K562 (cell line): ENCODE measurements around the gene NIM1K.

Experiments used
- CBFB ChIP-seq: sonication (generic); formaldehyde crosslinking; IDR thresholded peaks from 2 replicates; pipeline ENCODE4 v1.4.0; 2020; ENCODE audit warnings: mild to moderate bottlenecking, missing genetic modification reagents
- EGR1 ChIP-seq: fragments of 450-650 bp; conservative IDR thresholded peaks from 2 replicates; pipeline ENCODE4 v1.6.1; 2017; ENCODE audit warnings: mild to moderate bottlenecking
- FOSL1 ChIP-seq: fragments of 200-800 bp; sonication (Bioruptor generic); conservative IDR thresholded peaks from 2 replicates; pipeline ENCODE4 v1.6.1; 2016; ENCODE audit warnings: missing genetic modification characterization, missing compliant biosample characterization
- MED1 ChIP-seq: sonication (generic); formaldehyde crosslinking; IDR thresholded peaks from 2 replicates; pipeline ENCODE4 v1.8.1; 2023; ENCODE audit warnings: missing genetic modification reagents, borderline replicate concordance
- RBBP5 ChIP-seq: fragments of 200-600 bp; sonication (generic); IDR thresholded peaks from 2 replicates; pipeline ENCODE4 v1.6.1; 2012; ENCODE audit warnings: borderline replicate concordance, mild to moderate bottlenecking, low read length, control low read depth, inconsistent platforms; ENCODE audit not compliant: insufficient read depth, poor library complexity, severe bottlenecking
- TEAD4 ChIP-seq, 2 experiments: sonication (generic) in 1 of 2; formaldehyde crosslinking in 1 of 2; IDR thresholded peaks; 2 replicates each; pipeline versions ENCODE4 v1.6.1 to v1.8.0; 2012 to 2022; ENCODE audit warnings: borderline replicate concordance in 1 of 2, inconsistent platforms in 1 of 2, low read length in 1 of 2, mild to moderate bottlenecking in 1 of 2, missing genetic modification reagents in 1 of 2
- ZNF263 ChIP-seq: sonication (generic); formaldehyde crosslinking; IDR thresholded peaks from 2 replicates; pipeline ENCODE4 v1.8.0; 2022; ENCODE audit warnings: mild to moderate bottlenecking, missing genetic modification reagents, borderline replicate concordance
- TF ChIP-seq, protein P1 (sequence below): fragments of 250-450 bp; sonication (Bioruptor Pico); IDR thresholded peaks from 2 replicates; pipeline ENCODE4 v1.8.0; 2022; ENCODE audit warnings: inconsistent platforms, mild to moderate bottlenecking, moderate library complexity, borderline replicate concordance
- TF ChIP-seq, protein P2 (sequence below), 3 experiments: IDR thresholded peaks in 2 of 3; conservative IDR thresholded peaks in 1 of 3; 2 replicates each; pipeline ENCODE4 v1.5.1; 2011 to 2012; ENCODE audit warnings: low read length in 3 of 3, mild to moderate bottlenecking in 3 of 3, control low read depth in 2 of 3, improper control_type of control experiment in 1 of 3, inconsistent platforms in 1 of 3, low read depth in 1 of 3, mixed read lengths in 1 of 3, moderate library complexity in 1 of 3; ENCODE audit not compliant: insufficient read depth in 2 of 3

DNA sequence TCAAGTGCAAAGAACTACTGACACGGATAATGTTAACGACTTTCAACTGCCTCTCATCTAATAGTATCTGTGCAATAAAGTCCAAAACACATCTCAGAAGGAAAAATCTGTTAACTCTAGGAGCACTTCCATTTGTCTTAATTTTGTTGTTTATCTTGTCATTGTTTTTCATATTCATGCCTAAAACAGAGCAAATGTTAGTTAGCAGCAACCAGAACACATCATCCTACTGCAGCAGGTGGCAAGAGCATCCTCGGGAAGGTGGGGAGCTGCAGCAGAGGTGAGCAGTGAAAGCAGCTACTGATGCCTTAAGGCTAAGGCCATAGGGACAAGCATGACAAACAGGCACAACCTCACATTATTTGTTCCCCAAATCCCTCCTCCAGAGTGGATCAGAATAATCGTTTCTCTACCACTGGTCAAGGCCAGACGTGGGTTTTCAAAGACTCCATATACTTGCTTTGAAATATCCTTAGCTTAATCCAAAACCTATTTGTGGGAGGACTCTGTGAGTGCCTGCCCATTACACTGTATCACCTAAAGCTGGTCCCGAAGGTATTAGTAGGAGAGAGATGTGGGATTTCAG lies 120.1 kb downstream of the NIM1K start:
- no peak for TF ChIP-seq EGR1
- TF ChIP-seq, protein P1, sequence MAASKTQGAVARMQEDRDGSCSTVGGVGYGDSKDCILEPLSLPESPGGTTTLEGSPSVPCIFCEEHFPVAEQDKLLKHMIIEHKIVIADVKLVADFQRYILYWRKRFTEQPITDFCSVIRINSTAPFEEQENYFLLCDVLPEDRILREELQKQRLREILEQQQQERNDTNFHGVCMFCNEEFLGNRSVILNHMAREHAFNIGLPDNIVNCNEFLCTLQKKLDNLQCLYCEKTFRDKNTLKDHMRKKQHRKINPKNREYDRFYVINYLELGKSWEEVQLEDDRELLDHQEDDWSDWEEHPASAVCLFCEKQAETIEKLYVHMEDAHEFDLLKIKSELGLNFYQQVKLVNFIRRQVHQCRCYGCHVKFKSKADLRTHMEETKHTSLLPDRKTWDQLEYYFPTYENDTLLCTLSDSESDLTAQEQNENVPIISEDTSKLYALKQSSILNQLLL (CRISPR knock-in tag): no peak
- TF ChIP-seq TEAD4 (IDR thresholded peaks at IDR 0.05; ENCODE audit: low read length): no peak
- TF ChIP-seq TEAD4 (CRISPR knock-in tag; IDR thresholded peaks at IDR 0.05; ENCODE audit: borderline replicate concordance): no peak
- TF ChIP-seq MED1 (CRISPR knock-in tag): no peak
- no peak for TF ChIP-seq CBFB (CRISPR knock-in tag)
- TF ChIP-seq ZNF263 (CRISPR knock-in tag): no peak
- no peak for TF ChIP-seq FOSL1 (tag)
- TF ChIP-seq, protein P2, sequence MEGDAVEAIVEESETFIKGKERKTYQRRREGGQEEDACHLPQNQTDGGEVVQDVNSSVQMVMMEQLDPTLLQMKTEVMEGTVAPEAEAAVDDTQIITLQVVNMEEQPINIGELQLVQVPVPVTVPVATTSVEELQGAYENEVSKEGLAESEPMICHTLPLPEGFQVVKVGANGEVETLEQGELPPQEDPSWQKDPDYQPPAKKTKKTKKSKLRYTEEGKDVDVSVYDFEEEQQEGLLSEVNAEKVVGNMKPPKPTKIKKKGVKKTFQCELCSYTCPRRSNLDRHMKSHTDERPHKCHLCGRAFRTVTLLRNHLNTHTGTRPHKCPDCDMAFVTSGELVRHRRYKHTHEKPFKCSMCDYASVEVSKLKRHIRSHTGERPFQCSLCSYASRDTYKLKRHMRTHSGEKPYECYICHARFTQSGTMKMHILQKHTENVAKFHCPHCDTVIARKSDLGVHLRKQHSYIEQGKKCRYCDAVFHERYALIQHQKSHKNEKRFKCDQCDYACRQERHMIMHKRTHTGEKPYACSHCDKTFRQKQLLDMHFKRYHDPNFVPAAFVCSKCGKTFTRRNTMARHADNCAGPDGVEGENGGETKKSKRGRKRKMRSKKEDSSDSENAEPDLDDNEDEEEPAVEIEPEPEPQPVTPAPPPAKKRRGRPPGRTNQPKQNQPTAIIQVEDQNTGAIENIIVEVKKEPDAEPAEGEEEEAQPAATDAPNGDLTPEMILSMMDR (IDR thresholded peaks at IDR 0.05 in 2 of 3, conservative IDR thresholded peaks at IDR 0.05 in 1 of 3; ENCODE audit: insufficient read depth in 2 of 3, low read depth in 1 of 3, low read length in 3 of 3): no peak
- no peak for TF ChIP-seq RBBP5
